Upper lobe of left lung (tissue), 6 donors: ENCODE results near the gene GAS2. TPM values are rescaled to one million over a fixed set of nuclear protein-coding genes. Genes with fewer than 3 reads are reported as not detected.

Experiments
- ATAC-seq, 2 donors: fragments of 200-7000 bp; cut with Tn5 transposase; one replicate each; pipeline ENCODE4 v1.9.1; 2022; ENCODE audit warnings: mild to moderate bottlenecking in 2 of 2, moderate library complexity in 2 of 2; ENCODE audit not compliant: low FRiP score in 2 of 2
- DNase-seq, 2 donors: peaks; one replicate each; pipeline ENCODE4 v3.0.0-alpha.2; 2019 to 2020
- H3K27ac ChIP-seq, 4 donors: fragments of 200-600 bp; sonication (generic); one replicate each; pipeline ENCODE4 v1.5.1; 2016 to 2019
- H3K27me3 ChIP-seq, 4 donors: fragments of 200-600 bp; sonication (generic); one replicate each; pipeline ENCODE4 v1.5.1; 2017 to 2019
- H3K36me3 ChIP-seq, 4 donors: fragments of 200-600 bp; sonication (generic); one replicate each; pipeline ENCODE4 v1.5.1; 2016 to 2019
- H3K4me1 ChIP-seq, 4 donors: fragments of 200-600 bp; sonication (generic); one replicate each; pipeline ENCODE4 v1.5.1; 2018 to 2019
- H3K4me3 ChIP-seq, 4 donors: fragments of 200-600 bp; sonication (generic); one replicate each; pipeline ENCODE4 v1.5.1; 2017 to 2019; ENCODE audit warnings: mild to moderate bottlenecking in 2 of 4, moderate library complexity in 1 of 4
- H3K9me3 ChIP-seq, 4 donors: fragments of 200-600 bp; sonication (generic); one replicate each; pipeline ENCODE4 v1.5.1; 2018 to 2019
- CTCF ChIP-seq, 6 experiments: fragments of 450-650 bp in 4 of 6; fragments of 200-600 bp in 2 of 6; sonication (generic) in 2 of 6; IDR thresholded peaks; one replicate each; pipeline ENCODE4 v1.5.1; 2016 to 2019; ENCODE audit warnings: antibody characterized with exemption in 6 of 6
- EP300 ChIP-seq, 4 donors: sonication (generic); formaldehyde crosslinking; IDR thresholded peaks; one replicate each; pipeline ENCODE4 v1.5.1; 2017; ENCODE audit warnings: antibody characterized with exemption in 4 of 4, control low read depth in 2 of 4
- POLR2A ChIP-seq, 4 donors: fragments of 450-650 bp; IDR thresholded peaks; one replicate each; pipeline ENCODE4 v1.5.1; 2016 to 2017; ENCODE audit warnings: antibody characterized with exemption in 4 of 4, mild to moderate bottlenecking in 2 of 4
- POLR2AphosphoS5 ChIP-seq, 2 donors: sonication (generic); formaldehyde crosslinking; IDR thresholded peaks; one replicate each; pipeline ENCODE4 v1.5.1; 2017; ENCODE audit warnings: antibody characterized with exemption in 2 of 2
- WGBS, 2 donors: methylation state at CpG; one replicate each; pipeline ENCODE4 v1.1.5; 2017 to 2018; 5-methylcytosine and 5-hydroxymethylcytosine counted together
- total RNA-seq, 6 donors: library from RNA; depleted of rRNA in 4 of 6; stranded (reverse); fragments of >200 nt in 4 of 6; gene quantifications; one replicate each; pipeline versions ENCODE4 v1.1.0 to v1.2.1, GENCODE V29; 2016 to 2021
- donor health status: DM: no; HTN: no; CAD: no; lungs with moderate emphysema.
- donor health status: DM: no; HTN: yes; CAD: no; lungs with severe emphysema.

Gene GAS2
- total RNA-seq, 6 donors from 2014 or later = 1.5 to 6.3 (median 2.1) TPM; not detected in 1

GRCh38 chr11:22734628-22735345, 68.4 kb downstream of the GAS2 start:
- ATAC-seq = no peak
- no peak for TF ChIP-seq EP300 (IDR thresholded peaks at IDR 0.05)
- TF ChIP-seq POLR2A (IDR thresholded peaks at IDR 0.05) = no peak
- TF ChIP-seq POLR2AphosphoS5 (IDR thresholded peaks at IDR 0.05) = no peak
- no peak for TF ChIP-seq CTCF (IDR thresholded peaks at IDR 0.05)
- WGBS, 2 donors = 84 to 89% methylated on average over 2 of the region's 2 CpGs

GRCh38 chr11:22742157-22742613, 75.8 kb downstream of the GAS2 start:
- Histone ChIP-seq H3K27me3 (no peaks in the 10 kb centered on the region), H3K9me3 (no peaks in the 10 kb centered on the region), H3K36me3 (no peaks in the 10 kb centered on the region), H3K4me3 (no peak overlapping the region), H3K4me1 (no peaks in the 10 kb centered on the region), H3K27ac (no peak overlapping the region)
- TF ChIP-seq EP300 (IDR thresholded peaks at IDR 0.05) (no peak), CTCF (IDR thresholded peaks at IDR 0.05) (no peak), POLR2AphosphoS5 (IDR thresholded peaks at IDR 0.05) (no peak), POLR2A (IDR thresholded peaks at IDR 0.05) (no peak)
- ATAC-seq (no peak), DNase-seq (no peak)
- 42 to 53% methylated on average over 2 of the region's 2 CpGs for WGBS, 2 donors

More at GRCh38 chr11:22734628-22735345, 68.4 kb downstream of the GAS2 start:
- Histone ChIP-seq H3K27ac (no peak overlapping the region), H3K27me3 (no peaks in the 10 kb centered on the region), H3K9me3 (no peaks in the 10 kb centered on the region), H3K4me3 (no peak overlapping the region), H3K4me1 (no peaks in the 10 kb centered on the region), H3K36me3 (no peaks in the 10 kb centered on the region)
- no peak for DNase-seq

GRCh38 chr11:22749536-22749935, 83.1 kb downstream of the GAS2 start:
- H3K27me3 ChIP-seq = no peaks in the 10 kb centered on the region
- H3K36me3 ChIP-seq = no peaks in the 10 kb centered on the region
- DNase-seq = no peak
- no peak overlapping the region for H3K27ac ChIP-seq
- TF ChIP-seq CTCF (IDR thresholded peaks at IDR 0.05) (no peak), POLR2A (IDR thresholded peaks at IDR 0.05) (no peak), EP300 (IDR thresholded peaks at IDR 0.05) (no peak), POLR2AphosphoS5 (IDR thresholded peaks at IDR 0.05) (no peak)
- no peak for ATAC-seq
- H3K4me1 ChIP-seq = no peaks in the 10 kb centered on the region
- H3K9me3 ChIP-seq = no peaks in the 10 kb centered on the region
- WGBS, 2 donors = 51 to 74% methylated on average over 2 of the region's 2 CpGs
- no peak overlapping the region for H3K4me3 ChIP-seq

GRCh38 chr11:22752908-22753310, 86.5 kb downstream of the GAS2 start:
- no peaks in the 10 kb centered on the region for H3K27me3 ChIP-seq
- H3K36me3 ChIP-seq = no peaks in the 10 kb centered on the region
- 59 to 71% methylated on average over 3 of the region's 3 CpGs for WGBS, 2 donors
- H3K27ac ChIP-seq = no peak overlapping the region
- H3K4me3 ChIP-seq = no peak overlapping the region
- DNase-seq (no peak), ATAC-seq (no peak)
- TF ChIP-seq POLR2AphosphoS5 (IDR thresholded peaks at IDR 0.05) (no peak), POLR2A (IDR thresholded peaks at IDR 0.05) (no peak), CTCF (IDR thresholded peaks at IDR 0.05) (no peak), EP300 (IDR thresholded peaks at IDR 0.05) (no peak)
- no peaks in the 10 kb centered on the region for H3K4me1 ChIP-seq
- H3K9me3 ChIP-seq = no peaks in the 10 kb centered on the region

GRCh38 chr11:22753416-22753815, 87.0 kb downstream of the GAS2 start:
- H3K27ac ChIP-seq = no peak overlapping the region
- TF ChIP-seq POLR2A (IDR thresholded peaks at IDR 0.05) (no peak), CTCF (IDR thresholded peaks at IDR 0.05) (no peak), EP300 (IDR thresholded peaks at IDR 0.05) (no peak), POLR2AphosphoS5 (IDR thresholded peaks at IDR 0.05) (no peak)
- DNase-seq = no peak
- no peaks in the 10 kb centered on the region for H3K4me1 ChIP-seq
- ATAC-seq = no peak
- H3K27me3 ChIP-seq = no peaks in the 10 kb centered on the region
- H3K36me3 ChIP-seq = no peaks in the 10 kb centered on the region
- H3K4me3 ChIP-seq = no peak overlapping the region
- WGBS, 2 donors = 64 to 74% methylated on average over 1 of the region's 1 CpG
- H3K9me3 ChIP-seq = no peaks in the 10 kb centered on the region
